Hepatic stellate cell (primary cell): ENCODE measurements around the gene MOB1A.

ENCODE experiments used
- DNase-seq: peaks from one replicate; pipeline ENCODE4 v3.0.0; 2011; ENCODE audit warnings: low spot score

The MOB1A gene

GRCh38 chr2:74103763-74104162 is 74.9 kb downstream of the MOB1A start:
- no peak for DNase-seq
